Trophoblast cell (in vitro differentiated cells and primary cell): ENCODE measurements around the gene CDK18.

ENCODE experiments used
- DNase-seq, 2 donors: peaks; one replicate each; pipeline ENCODE4 v3.0.0-alpha.2; 2016
- H2AFZ ChIP-seq: 2 replicates; pipeline ENCODE4 v1.6.1; 2013; ENCODE audit warnings: low read length, moderate library complexity, mild to moderate bottlenecking; ENCODE audit not compliant: insufficient read depth, poor library complexity
- H2AK5ac ChIP-seq: 2 replicates; pipeline ENCODE4 v1.6.1; 2013; ENCODE audit warnings: mild to moderate bottlenecking, low read length
- H2BK120ac ChIP-seq: 2 replicates; pipeline ENCODE4 v1.6.1; 2013; ENCODE audit warnings: low read length, mild to moderate bottlenecking, moderate library complexity; ENCODE audit not compliant: insufficient read depth, poor library complexity
- H2BK12ac ChIP-seq: 2 replicates; pipeline ENCODE4 v1.6.1; 2013; ENCODE audit warnings: mild to moderate bottlenecking, low read length, moderate library complexity
- H2BK5ac ChIP-seq: 2 replicates; pipeline ENCODE4 v1.6.1; 2013; ENCODE audit warnings: low read length, low read depth, moderate library complexity, mild to moderate bottlenecking; ENCODE audit not compliant: poor library complexity
- H3K14ac ChIP-seq: 2 replicates; pipeline ENCODE4 v1.6.1; 2013; ENCODE audit warnings: mild to moderate bottlenecking, low read length
- H3K18ac ChIP-seq: 2 replicates; pipeline ENCODE4 v1.6.1; 2013; ENCODE audit warnings: mild to moderate bottlenecking, low read length
- H3K23ac ChIP-seq: 2 replicates; pipeline ENCODE4 v1.6.1; 2013; ENCODE audit warnings: low read length
- H3K27ac ChIP-seq: 2 replicates; pipeline ENCODE4 v1.5.1; 2013; ENCODE audit warnings: low read depth, mild to moderate bottlenecking, inconsistent platforms, low read length, moderate library complexity
- H3K27me3 ChIP-seq: 2 replicates; pipeline ENCODE4 v1.6.1; 2013; ENCODE audit warnings: inconsistent platforms, mild to moderate bottlenecking, low read length, moderate library complexity; ENCODE audit not compliant: insufficient read depth
- H3K36me3 ChIP-seq, 2 experiments: 1 replicate in 1 of 2; 2 replicates in 1 of 2; pipeline ENCODE4 v1.6.1; 2013; ENCODE audit warnings: low read length in 2 of 2, mild to moderate bottlenecking in 2 of 2, moderate library complexity in 1 of 2; ENCODE audit not compliant: insufficient read depth in 2 of 2, control insufficient read depth in 1 of 2
- H3K4ac ChIP-seq: 2 replicates; pipeline ENCODE4 v1.6.1; 2013; ENCODE audit warnings: low read depth, mild to moderate bottlenecking, low read length, moderate library complexity
- H3K4me1 ChIP-seq, 2 experiments: 1 replicate in 1 of 2; 2 replicates in 1 of 2; pipeline ENCODE4 v1.6.1; 2013; ENCODE audit warnings: low read length in 2 of 2, mild to moderate bottlenecking in 2 of 2, moderate library complexity in 1 of 2; ENCODE audit not compliant: insufficient read depth in 2 of 2, control insufficient read depth in 1 of 2
- H3K4me2 ChIP-seq: 2 replicates; pipeline ENCODE4 v1.6.1; 2013; ENCODE audit warnings: inconsistent platforms, mild to moderate bottlenecking, low read length, moderate library complexity
- H3K4me3 ChIP-seq: 2 replicates; pipeline ENCODE4 v1.5.1; 2013; ENCODE audit warnings: mild to moderate bottlenecking, low read depth, low read length, inconsistent platforms
- H3K79me1 ChIP-seq: one replicate; pipeline ENCODE4 v1.6.1; 2013; ENCODE audit warnings: low read length
- H3K79me2 ChIP-seq: 2 replicates; pipeline ENCODE4 v1.6.1; 2013; ENCODE audit warnings: low read length, mild to moderate bottlenecking; ENCODE audit not compliant: control insufficient read depth, insufficient read depth, poor library complexity
- H3K9ac ChIP-seq: 2 replicates; pipeline ENCODE4 v1.6.1; 2013; ENCODE audit warnings: mild to moderate bottlenecking, low read length
- H3K9me3 ChIP-seq: 2 replicates; pipeline ENCODE4 v1.6.1; 2013; ENCODE audit warnings: low read depth, mild to moderate bottlenecking, control low read depth, inconsistent platforms, low read length; ENCODE audit not compliant: insufficient read depth
- H4K12ac ChIP-seq: 2 replicates; pipeline ENCODE4 v1.6.1; 2013; ENCODE audit warnings: low read depth, mild to moderate bottlenecking, low read length, moderate library complexity
- H4K8ac ChIP-seq: 2 replicates; pipeline ENCODE4 v1.6.1; 2013; ENCODE audit warnings: low read depth, mild to moderate bottlenecking, low read length, moderate library complexity
- H4K91ac ChIP-seq: one replicate; pipeline ENCODE4 v1.6.1; 2013; ENCODE audit warnings: low read depth, mild to moderate bottlenecking, low read length, moderate library complexity
- WGBS: extraction: QIAGEN DNeasy Blood & Tissue Kit; methylation state at CpG from one replicate; pipeline ENCODE4 v1.1.7; 2013; ENCODE audit warnings: missing lambda C conversion rate; ENCODE audit not compliant: insufficient read length, insufficient coverage; ENCODE audit errors: extremely low coverage; 5-methylcytosine and 5-hydroxymethylcytosine counted together

The CDK18 gene

DNA sequence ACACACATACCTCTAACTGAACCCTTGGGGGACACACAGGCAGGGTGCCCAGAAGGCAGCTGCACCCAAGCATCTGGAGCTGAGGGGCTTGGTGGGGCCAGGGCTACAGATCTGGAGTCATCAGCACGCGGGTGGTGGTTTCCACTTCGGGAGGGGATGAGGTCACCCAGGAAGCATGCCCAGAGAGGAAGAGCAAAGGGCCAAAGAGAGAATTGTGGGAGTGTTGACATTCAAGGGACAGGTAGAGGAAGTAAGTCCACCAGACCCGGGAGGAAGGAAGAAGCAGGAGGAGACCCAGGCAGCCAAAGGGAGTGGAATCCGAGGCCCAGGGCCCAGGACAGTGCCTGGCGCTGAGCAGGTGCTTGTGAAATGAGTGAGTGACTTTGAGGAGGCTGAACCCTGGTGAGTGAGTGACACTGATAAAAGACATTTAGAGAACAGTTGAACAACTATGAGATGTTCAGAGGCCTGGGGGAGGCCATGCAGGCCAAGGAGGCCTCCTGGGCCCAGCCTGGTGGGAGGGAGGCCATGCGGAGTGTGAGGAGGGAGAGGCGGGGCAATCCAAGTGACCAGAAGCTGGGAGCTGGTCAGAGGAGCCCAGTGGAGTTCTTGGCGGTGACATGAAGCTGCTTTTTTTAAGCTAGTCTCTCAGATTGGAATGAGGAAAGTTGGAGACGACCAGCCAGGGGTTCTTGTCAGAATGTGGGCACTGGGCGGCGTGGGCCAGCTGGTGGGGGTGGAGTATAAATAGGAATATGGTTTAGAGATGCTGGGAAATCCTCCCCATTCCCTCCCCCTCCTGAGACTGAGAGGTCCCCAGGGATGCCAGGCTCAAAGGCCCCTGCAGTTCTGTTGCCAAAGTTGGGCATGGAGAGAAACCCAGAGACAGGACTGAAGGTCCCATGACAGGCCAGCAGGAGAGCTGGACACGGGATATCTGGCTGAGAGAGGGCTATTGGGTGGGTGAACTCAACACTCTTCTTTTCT, 7.9 kb downstream of the CDK18 start:
- no peak overlapping the region for H2AK5ac ChIP-seq
- no peak overlapping the region for H4K8ac ChIP-seq
- no CpG with 5 or more reads among the region's 13 CpGs for WGBS
- no peak overlapping the region for H3K23ac ChIP-seq
- H2BK5ac ChIP-seq = no peak overlapping the region
- H3K27ac ChIP-seq = no peak overlapping the region
- H2BK12ac ChIP-seq = no peak overlapping the region
- no peak overlapping the region for H2BK120ac ChIP-seq
- H3K4me1 ChIP-seq = peaks cover 41 to 42% of the 10 kb centered on the region in 2 experiments
- no peaks in the 10 kb centered on the region for H3K79me2 ChIP-seq
- peak in 1 of 2 donors; percentile 17 for DNase-seq
- no peak overlapping the region for H4K91ac ChIP-seq
- no peak overlapping the region for H4K12ac ChIP-seq
- peak overlapping the region; percentile 12 for H3K14ac ChIP-seq
- peak overlapping the region; percentile 64 for H3K18ac ChIP-seq
- no peak overlapping the region for H2AFZ ChIP-seq
- peaks cover 14% of the 10 kb centered on the region for H3K79me1 ChIP-seq
- H3K4me3 ChIP-seq = no peak overlapping the region
- H3K27me3 ChIP-seq = no peaks in the 10 kb centered on the region
- H3K9ac ChIP-seq = no peak overlapping the region
- H3K36me3 ChIP-seq = no peaks in the 10 kb centered on the region
- H3K9me3 ChIP-seq = no peaks in the 10 kb centered on the region
- H3K4me2 ChIP-seq = no peak overlapping the region
- H3K4ac ChIP-seq = no peak overlapping the region

DNA sequence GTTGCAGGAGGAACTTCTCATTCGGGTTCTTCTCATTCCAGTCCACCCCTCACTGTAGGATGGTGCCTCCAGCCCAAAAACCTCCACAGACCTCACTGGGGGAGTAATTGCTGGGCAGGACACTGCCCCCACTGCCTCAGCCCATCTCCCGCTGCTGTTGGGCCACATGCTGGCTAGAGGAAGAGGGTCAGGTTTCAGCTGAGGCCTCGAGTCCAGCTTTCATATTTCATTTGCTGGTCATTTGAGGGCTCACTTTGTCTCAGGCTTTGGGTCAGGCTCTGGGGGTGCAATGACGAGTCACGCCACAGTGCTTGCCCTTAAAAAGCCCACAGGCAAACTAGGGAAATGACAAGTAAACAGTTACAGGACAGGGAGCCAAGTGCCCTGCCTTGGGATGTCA, 9.3 kb downstream of the CDK18 start:
- no peak for DNase-seq
- Histone ChIP-seq H3K9ac (no peak overlapping the region), H3K9me3 (no peaks in the 10 kb centered on the region), H3K27me3 (no peaks in the 10 kb centered on the region), H3K14ac (no peak overlapping the region), H2BK12ac (no peak overlapping the region), H3K23ac (no peak overlapping the region), H2BK120ac (no peak overlapping the region), H2AFZ (no peak overlapping the region), H3K4me1 (peaks cover 34 to 38% of the 10 kb centered on the region in 2 experiments), H3K4ac (no peak overlapping the region), H3K27ac (no peak overlapping the region), H2BK5ac (no peak overlapping the region), H3K79me1 (peaks cover 14% of the 10 kb centered on the region), H3K4me2 (no peak overlapping the region), H4K8ac (no peak overlapping the region), H3K4me3 (no peak overlapping the region), H4K91ac (peak overlapping the region; percentile 22), H3K79me2 (no peaks in the 10 kb centered on the region), H3K36me3 (no peaks in the 10 kb centered on the region), H2AK5ac (no peak overlapping the region), H4K12ac (no peak overlapping the region), H3K18ac (no peak overlapping the region)
- no CpG with 5 or more reads among the region's 5 CpGs for WGBS

DNA sequence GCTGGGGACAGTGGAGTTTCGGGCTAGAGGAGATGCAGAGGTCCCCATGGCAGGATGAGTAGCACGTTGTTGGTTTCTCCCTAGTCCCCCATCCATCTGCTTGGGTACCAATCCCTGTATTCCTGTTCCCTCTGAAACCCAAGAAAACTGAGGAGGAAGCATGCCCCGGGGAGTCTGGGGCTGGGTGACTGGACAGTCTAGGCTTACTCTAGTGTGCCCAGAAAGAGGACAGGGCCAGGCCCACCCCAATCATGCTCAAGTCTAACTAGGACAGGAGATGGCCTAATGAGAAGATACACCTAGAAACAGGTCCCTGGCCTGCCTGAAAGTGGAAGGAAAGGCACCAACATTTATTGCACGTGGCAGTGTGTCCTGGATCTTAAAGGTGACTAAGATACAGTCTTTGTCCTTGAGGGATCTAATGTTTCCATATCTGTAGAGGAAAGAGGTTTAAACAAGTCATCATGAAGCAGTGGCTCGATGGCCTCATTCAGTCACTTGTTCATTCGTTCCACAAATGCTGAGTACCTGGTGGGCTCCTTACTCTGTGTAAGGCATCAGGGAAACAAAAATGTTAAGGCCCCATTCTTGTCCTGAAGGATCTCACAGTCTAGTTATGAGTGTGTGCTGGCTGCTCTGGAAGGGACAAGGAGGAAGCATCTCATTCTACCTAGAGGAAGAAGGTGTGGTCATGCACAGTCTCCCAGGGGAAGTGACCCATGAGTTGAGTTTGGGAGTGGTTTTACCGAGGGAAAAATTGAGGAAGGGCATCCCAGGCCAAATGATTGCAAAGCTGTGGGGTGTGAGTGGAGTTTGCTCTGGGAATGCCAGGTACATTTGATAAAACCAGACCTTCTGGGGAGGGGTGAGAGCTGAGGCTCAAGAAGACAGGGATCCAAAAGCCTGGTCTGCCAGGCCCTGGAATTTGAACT, 10.0 kb downstream of the CDK18 start:
- H3K4me1 ChIP-seq = peaks cover 34 to 41% of the 10 kb centered on the region in 2 experiments
- no peak overlapping the region for H3K4me2 ChIP-seq
- no CpG with 5 or more reads among the region's 7 CpGs for WGBS
- H2BK5ac ChIP-seq = no peak overlapping the region
- H4K12ac ChIP-seq = no peak overlapping the region
- H4K8ac ChIP-seq = no peak overlapping the region
- no peak overlapping the region for H3K4me3 ChIP-seq
- no peaks in the 10 kb centered on the region for H3K36me3 ChIP-seq
- no peak overlapping the region for H3K4ac ChIP-seq
- H3K9me3 ChIP-seq = no peaks in the 10 kb centered on the region
- peak overlapping the region; percentile 25 for H3K18ac ChIP-seq
- H3K79me1 ChIP-seq = peaks cover 14% of the 10 kb centered on the region
- H4K91ac ChIP-seq = peak overlapping the region; percentile 33
- no peak overlapping the region for H2BK120ac ChIP-seq
- no peak overlapping the region for H3K9ac ChIP-seq
- no peak overlapping the region for H3K14ac ChIP-seq
- no peak overlapping the region for H3K23ac ChIP-seq
- H2AFZ ChIP-seq = no peak overlapping the region
- DNase-seq = no peak
- no peaks in the 10 kb centered on the region for H3K79me2 ChIP-seq
- no peak overlapping the region for H3K27ac ChIP-seq
- H3K27me3 ChIP-seq = no peaks in the 10 kb centered on the region
- no peak overlapping the region for H2BK12ac ChIP-seq
- no peak overlapping the region for H2AK5ac ChIP-seq

GRCh38 chr1:205515781-205516253, 11.3 kb downstream of the CDK18 start:
- Histone ChIP-seq H3K36me3 (no peaks in the 10 kb centered on the region), H2BK12ac (peak overlapping the region; percentile 46), H2BK120ac (peak overlapping the region; percentile 9), H3K4me3 (no peak overlapping the region), H3K27me3 (no peaks in the 10 kb centered on the region), H4K12ac (no peak overlapping the region), H3K79me1 (peaks cover 14% of the 10 kb centered on the region), H3K14ac (no peak overlapping the region), H4K8ac (no peak overlapping the region), H2AK5ac (no peak overlapping the region), H3K9ac (no peak overlapping the region), H3K79me2 (no peaks in the 10 kb centered on the region), H3K4ac (no peak overlapping the region), H3K18ac (peak overlapping the region; percentile 76), H3K27ac (peak overlapping the region; percentile 92), H3K23ac (no peak overlapping the region), H2AFZ (no peak overlapping the region), H3K9me3 (no peaks in the 10 kb centered on the region), H2BK5ac (no peak overlapping the region), H3K4me1 (peaks cover 34 to 43% of the 10 kb centered on the region in 2 experiments), H3K4me2 (peak overlapping the region; percentile 17), H4K91ac (peak overlapping the region; percentile 63)
- DNase-seq = no peak
- WGBS = no CpG with 5 or more reads among the region's 5 CpGs
